Loucy (cell line): ENCODE measurements around the gene DACH1.

Source experiments
- CTCF ChIP-seq: fragments of 200-600 bp; sonication (generic); conservative IDR thresholded peaks from 2 replicates; pipeline ENCODE4 v1.5.1; 2014; ENCODE audit warnings: mild to moderate bottlenecking, antibody characterized with exemption, low read length
- EZH2phosphoT487 ChIP-seq: fragments of 200-600 bp; IDR thresholded peaks from 2 replicates; pipeline ENCODE4 v1.6.1; 2018; ENCODE audit warnings: antibody characterized with exemption, mild to moderate bottlenecking, moderate library complexity, borderline replicate concordance

GRCh38 chr13:71460211-71460610 is 406.8 kb downstream of the DACH1 start:
- TF ChIP-seq CTCF, result no peak
- no peak for TF ChIP-seq EZH2phosphoT487
